Stimulated activated CD4-positive, alpha-beta T cell treated with anti-CD3 and anti-CD28 coated beads, Interleukin-4, amount 100 ng/mL, for 4 hours (primary cell): Measurements from ENCODE around the gene CRIP2.

Source experiments
- DNase-seq, 2 experiments: peaks; one replicate each; pipeline ENCODE4 v3.0.0-alpha.2; 2020

CRIP2 gene

DNA sequence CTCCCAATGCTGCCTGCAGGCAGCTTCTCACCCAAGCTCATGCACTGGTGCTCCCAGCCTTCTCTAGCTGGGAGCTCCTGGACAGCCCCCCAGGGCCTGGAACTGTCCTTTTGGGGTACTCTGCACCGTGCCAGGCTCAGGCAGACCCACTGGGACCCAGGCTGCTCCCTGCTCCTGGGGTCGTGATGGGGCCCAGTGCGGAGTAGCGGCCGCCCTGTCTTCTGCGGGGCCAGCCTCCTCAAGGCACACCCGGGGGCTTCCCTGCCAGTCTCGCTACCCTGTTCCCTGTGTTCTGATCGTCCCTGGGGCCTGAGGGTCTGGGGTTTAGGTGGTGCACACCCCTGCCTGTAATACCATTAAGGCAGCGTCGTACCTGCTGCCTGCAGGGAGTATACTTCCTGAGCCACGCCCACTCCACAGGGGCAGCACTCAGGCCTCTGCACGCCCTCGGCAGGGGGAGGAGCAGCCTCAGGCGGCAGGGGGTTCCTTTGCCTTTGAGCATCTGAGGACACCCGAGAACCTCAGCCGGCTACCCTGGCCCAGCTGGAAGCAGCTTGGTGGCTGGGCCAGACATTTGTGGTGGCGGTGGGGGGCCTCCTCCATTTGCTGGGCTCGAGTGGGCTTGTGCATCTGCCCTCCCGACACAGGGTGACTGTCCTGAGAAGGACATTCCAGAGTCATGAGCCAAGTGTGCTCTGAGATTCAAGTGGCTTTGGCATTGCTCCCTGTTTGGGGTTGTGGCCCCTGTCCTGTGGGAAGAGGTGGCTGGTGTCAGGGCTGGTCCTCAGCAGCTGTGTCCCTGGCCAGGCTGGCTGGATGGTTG lies 9.2 kb upstream of the CRIP2 start:
- DNase-seq = no peak

- no peak for DNase-seq
Measured at GRCh38 chr14:105466531-105467248, 7.9 kb upstream of the CRIP2 start.

DNA sequence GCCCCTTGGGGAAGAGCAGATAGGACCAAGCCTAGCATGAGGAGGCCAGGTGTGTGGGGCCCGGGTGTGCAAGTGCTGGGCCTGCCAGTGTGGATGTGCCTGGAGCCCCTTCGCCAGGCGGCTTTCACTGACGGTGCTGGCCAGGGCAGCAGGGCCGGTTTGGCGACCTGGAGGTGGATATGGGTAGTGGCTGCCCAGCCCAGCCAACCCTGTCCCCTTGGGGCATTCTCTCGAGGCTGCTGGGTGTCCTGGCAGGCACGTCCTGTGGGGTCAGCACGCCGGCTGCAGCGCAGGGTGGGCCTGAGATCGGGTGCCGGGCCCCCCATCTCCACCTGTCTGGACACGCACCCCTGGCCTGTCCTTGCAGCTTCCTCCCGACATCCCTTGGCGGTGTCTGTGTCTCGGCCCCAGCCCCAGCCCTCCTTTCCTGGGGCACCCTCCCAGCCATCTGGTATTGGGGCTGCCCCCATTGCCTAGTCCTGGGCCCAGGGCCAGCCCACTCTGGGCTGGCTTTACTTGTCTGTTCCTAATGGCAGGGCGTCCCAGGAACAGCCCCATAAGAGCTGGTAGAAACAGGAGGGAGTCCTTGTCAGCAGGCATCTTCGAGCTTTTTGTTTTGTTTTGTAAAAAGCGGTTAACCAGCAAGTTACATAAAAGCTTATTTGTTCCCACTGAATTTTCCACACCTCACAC lies 7.2 kb upstream of the CRIP2 start:
- no peak for DNase-seq

GRCh38 chr14:105467942-105468471 lies 6.6 kb upstream of the CRIP2 start:
- DNase-seq = no peak

- DNase-seq = no peak
Measured at GRCh38 chr14:105468621-105469241, 5.9 kb upstream of the CRIP2 start.

GRCh38 chr14:105469456-105470349 lies 4.9 kb upstream of the CRIP2 start:
- no peak for DNase-seq

GRCh38 chr14:105470350-105471296 lies 4.0 kb upstream of the CRIP2 start:
- no peak for DNase-seq

- no peak for DNase-seq
Measured at GRCh38 chr14:105471297-105471821, 3.3 kb upstream of the CRIP2 start.

GRCh38 chr14:105471823-105472485 lies 2.7 kb upstream of the CRIP2 start:
- no peak for DNase-seq

DNA sequence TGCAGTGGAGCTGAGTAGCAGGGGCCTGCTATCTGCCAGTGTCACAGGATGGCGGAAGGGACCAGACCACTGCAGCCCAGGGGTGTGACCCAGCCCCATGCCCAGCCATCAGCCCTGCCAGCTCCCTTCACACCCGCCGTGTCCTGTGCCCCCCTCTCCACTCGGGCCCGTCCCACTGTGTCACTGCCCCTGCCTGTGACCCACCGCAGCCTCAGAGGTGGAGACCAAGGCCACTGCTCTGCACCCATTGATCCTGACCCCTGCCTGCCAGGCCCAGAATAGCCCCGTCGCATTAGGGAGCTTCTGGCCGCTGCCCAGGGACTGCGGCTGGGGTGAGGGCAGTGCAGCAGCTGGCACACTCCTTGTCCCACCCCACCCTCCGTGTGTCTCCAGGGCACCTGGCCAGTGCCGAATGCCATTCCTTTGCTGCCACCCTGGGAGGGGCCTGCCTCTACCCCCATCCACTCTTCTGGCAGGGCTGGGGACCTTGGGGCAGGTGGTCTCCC lies 2.1 kb upstream of the CRIP2 start:
- no peak for DNase-seq

GRCh38 chr14:105473033-105473676 lies 1.5 kb upstream of the CRIP2 start:
- DNase-seq = no peak

DNA sequence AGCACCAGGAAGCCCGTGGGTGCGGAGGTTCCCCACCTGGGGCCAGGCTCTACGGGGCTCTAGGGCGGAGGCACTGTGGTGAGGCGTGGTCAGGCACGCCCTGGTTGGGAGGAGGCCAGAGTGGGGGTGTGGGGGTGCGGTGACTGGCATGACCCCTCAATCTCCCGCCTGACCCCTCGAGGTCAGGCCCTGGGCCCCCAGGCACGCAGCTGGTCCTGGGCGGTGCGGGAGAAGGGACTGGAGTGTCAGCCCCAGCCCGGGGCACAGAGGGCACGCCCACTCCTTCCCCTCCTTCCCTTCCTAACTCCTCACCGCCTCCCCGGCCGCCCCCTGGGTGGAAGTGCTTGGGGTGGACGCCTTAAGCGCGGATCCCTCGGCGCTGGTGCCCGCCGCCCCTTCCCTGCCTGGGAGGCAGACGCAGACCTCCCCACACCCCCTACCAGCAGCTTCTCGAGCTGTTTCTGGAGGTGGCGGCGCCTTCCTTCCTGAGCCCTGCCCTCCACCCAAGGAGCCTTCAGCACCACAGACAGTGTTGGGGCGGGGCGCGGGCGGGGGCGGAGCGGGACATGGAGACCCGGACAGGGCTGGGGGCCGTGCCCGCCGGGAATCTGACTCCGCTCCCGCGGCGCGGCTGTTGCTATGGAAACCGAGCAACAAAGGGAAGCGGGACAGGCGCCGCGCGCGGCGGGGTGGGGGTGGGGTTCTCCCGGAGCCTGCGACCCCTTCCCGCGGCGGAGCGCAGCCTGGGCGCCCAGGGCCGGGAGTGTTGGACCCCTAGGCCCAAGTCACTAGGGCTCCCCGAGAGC lies 741 bp upstream of the CRIP2 start:
- peak; percentile 63 to 65 for DNase-seq

DNA sequence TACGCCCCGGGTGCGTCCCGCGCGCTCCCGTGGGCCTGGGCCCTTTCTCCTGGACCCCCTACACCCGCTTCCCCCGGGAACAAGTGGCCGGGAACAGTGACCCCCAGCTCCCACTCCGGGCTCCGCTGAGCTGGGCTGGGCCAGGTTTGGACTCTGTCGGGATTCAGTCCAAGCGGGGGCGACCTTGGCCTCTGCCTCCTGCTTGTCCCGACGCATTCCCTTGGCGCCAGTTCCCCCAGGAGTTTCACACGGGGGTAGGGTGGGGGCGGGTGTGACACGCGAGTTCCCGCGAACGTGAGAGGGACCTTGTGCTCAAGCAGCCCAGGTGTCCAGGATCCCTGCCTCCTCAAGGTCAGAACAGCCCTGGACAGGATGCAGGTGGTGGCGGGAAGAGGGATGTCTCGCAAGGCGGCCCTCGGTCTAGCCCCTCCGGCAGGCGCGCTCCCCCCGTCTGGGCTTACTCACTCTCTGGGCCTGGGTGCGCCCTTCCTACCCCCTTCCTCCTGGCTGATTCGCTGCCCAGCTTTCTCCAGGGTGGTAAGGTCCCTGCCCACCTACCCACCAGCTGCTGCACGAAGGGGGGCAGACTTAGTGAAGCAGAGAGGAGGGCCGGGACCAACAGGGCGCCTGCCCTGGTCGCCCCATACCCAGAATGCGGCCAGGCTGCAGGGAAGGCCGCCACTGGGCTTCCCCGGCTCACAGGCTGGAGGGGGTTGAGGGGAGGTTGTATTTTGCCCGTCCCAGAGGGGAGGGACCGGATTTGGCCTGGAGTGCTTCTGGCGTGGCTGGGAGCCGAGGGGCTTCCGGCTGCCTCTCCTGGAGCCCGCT lies 862 bp downstream of the CRIP2 start:
- no peak for DNase-seq

DNA sequence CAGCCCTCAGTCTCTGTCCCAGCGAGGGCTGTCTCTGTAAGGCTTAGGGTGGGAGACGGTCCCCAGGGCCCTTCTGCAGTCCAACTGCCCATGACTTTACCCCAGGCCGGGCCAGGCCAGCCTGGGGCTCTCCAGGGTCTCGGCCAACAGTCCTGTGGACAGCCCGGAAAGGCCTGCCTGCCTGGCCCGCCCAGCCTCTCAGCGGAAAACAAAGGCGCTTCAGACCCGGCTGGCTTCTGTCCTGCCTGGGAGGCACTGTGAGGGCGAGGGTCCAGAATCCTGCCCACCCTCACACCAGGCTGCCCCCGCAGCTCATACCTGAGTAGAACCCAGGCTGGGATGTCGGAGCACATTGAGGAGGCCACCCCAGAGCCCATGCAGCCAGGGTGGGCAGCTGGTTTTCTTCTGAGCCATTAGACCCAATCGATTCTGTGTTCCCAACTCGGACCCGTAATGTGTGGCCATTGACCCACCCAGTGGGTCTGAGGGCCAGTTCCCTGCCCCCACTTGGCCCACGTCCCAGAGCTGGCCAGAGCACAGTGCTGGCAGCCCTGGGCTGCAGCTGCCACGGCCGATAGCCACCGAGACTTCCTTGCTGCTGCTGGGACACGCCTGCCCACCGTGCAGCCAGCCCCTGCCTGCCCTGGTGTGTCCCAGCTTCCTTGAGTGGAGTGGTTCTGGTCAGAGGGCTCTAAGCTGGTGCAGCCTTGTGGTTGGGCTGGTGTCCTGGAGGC lies 1.6 kb downstream of the CRIP2 start:
- DNase-seq = no peak

GRCh38 chr14:105476831-105477659 lies 2.4 kb downstream of the CRIP2 start:
- no peak for DNase-seq
